ENCODE measurements around the gene RNF130. TPM values are rescaled to one million over a fixed set of nuclear protein-coding genes. Genes with fewer than 3 reads are reported as not detected.

RNF130 gene
- total RNA-seq, 6 experiments from 2014 or later = 66.7 to 119 (median 89.9) TPM

GRCh38 chr5:180099733-180100611, 28.4 kb upstream of the RNF130 start:
- intact Hi-C loops (cut with DNase I) = no loop called here
- ATAC-seq = no peak

GRCh38 chr5:180098991-180099732, 27.6 kb upstream of the RNF130 start:
- TF ChIP-seq POLR2A (IDR thresholded peaks at IDR 0.05) = no peak
- no peak for TF ChIP-seq CTCF (IDR thresholded peaks at IDR 0.05)
- Histone ChIP-seq H3K27ac (no peak overlapping the region), H3K9me3 (no peaks in the 10 kb centered on the region), H3K27me3 (no peaks in the 10 kb centered on the region), H3K36me3 (no peaks in the 10 kb centered on the region), H3K4me3 (no peak overlapping the region), H3K4me1 (no peaks in the 10 kb centered on the region)
- DNase-seq (no peak), ATAC-seq (peak in 2 of 4 donors; percentile 5 to 6)
- no CpG with 5 or more reads among the region's 18 CpGs for WGBS (ENCODE audit: insufficient coverage, low coverage, low lambda C conversion rate, missing lambda C conversion rate)
- intact Hi-C loops (cut with DNase I) = no loop called here

More at GRCh38 chr5:180099733-180100611, 28.4 kb upstream of the RNF130 start:
- no peaks in the 10 kb centered on the region for H3K36me3 ChIP-seq
- no CpG with 5 or more reads among the region's 18 CpGs for WGBS (ENCODE audit: insufficient coverage, low coverage, low lambda C conversion rate, missing lambda C conversion rate)
- no peak overlapping the region for H3K4me3 ChIP-seq
- TF ChIP-seq CTCF (IDR thresholded peaks at IDR 0.05) = no peak
- no peak for TF ChIP-seq POLR2A (IDR thresholded peaks at IDR 0.05)
- H3K4me1 ChIP-seq = no peaks in the 10 kb centered on the region
- H3K27me3 ChIP-seq = no peaks in the 10 kb centered on the region
- peak in 1 of 3 donors; percentile 33 for DNase-seq
- H3K9me3 ChIP-seq = no peaks in the 10 kb centered on the region
- no peak overlapping the region for H3K27ac ChIP-seq

- DNase-seq = no peak
- no CpG with 5 or more reads among the region's 8 CpGs for WGBS (ENCODE audit: insufficient coverage, low coverage, low lambda C conversion rate, missing lambda C conversion rate)
- intact Hi-C loops (cut with DNase I) = no loop called here
These were observed 27.0 kb upstream of the RNF130 start for GRCh38 chr5:180098526-180098925.

GRCh38 chr5:180097926-180098325, 26.4 kb upstream of the RNF130 start:
- intact Hi-C loops (cut with DNase I) = no loop called here
- Histone ChIP-seq H3K27ac (no peak overlapping the region), H3K4me1 (no peaks in the 10 kb centered on the region), H3K9me3 (no peaks in the 10 kb centered on the region), H3K4me3 (no peak overlapping the region), H3K36me3 (no peaks in the 10 kb centered on the region), H3K27me3 (no peaks in the 10 kb centered on the region)
- TF ChIP-seq CTCF (IDR thresholded peaks at IDR 0.05) = no peak
- TF ChIP-seq POLR2A (IDR thresholded peaks at IDR 0.05) = no peak
- no peak for ATAC-seq
- DNase-seq = no peak
- 73% methylated on average over 3 of the region's 5 CpGs for WGBS (ENCODE audit: insufficient coverage, low coverage, low lambda C conversion rate, missing lambda C conversion rate)

More at GRCh38 chr5:180098526-180098925, 27.0 kb upstream of the RNF130 start:
- H3K36me3 ChIP-seq = no peaks in the 10 kb centered on the region
- H3K4me3 ChIP-seq = no peak overlapping the region
- ATAC-seq = no peak
- no peaks in the 10 kb centered on the region for H3K27me3 ChIP-seq
- no peak overlapping the region for H3K27ac ChIP-seq
- H3K9me3 ChIP-seq = no peaks in the 10 kb centered on the region
- TF ChIP-seq POLR2A (IDR thresholded peaks at IDR 0.05) (no peak), CTCF (IDR thresholded peaks at IDR 0.05) (no peak)
- no peaks in the 10 kb centered on the region for H3K4me1 ChIP-seq
